ENCODE data around the gene FAM72A. TPM values are rescaled to one million over a fixed set of nuclear protein-coding genes. Genes with fewer than 3 reads are reported as not detected.
"Not testable (repeated sequence)": the region's sequence is repeated elsewhere in the genome, so short reads cannot be mapped to it uniquely, and the experiment has no call there.

Gene FAM72A
- total RNA-seq, 1 donor from 2014 or later = 1.6 TPM

- not testable (repeated sequence) for H3K27me3 ChIP-seq (ENCODE audit: control insufficient read depth, insufficient read depth, low read length); H3K36me3 ChIP-seq (ENCODE audit: control insufficient read depth, insufficient read depth, low read length); DNase-seq (ENCODE audit: low read depth); H3K4me3 ChIP-seq (ENCODE audit: low read depth, low read length)
Measured at GRCh38 chr1:206186826-206187225, 15.8 kb downstream of the FAM72A start.

DNA sequence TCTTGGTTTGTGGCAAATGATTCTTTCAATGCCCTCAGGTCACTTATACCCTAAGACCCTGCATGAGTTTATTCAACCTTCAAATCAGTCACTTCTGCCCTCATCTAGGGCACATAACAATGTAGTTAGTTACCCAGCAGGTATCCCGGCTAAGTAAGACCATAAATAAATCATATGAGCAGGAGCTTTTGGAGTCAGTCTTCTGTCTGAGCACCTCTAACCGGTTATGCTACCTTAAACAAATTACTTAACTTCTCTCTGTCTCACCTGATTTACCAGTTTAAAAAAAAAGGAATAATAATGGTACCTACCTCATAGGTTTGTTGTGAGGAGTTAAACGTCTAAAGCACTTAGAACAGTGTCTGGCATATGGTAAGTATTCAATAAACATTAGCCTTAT lies 16.9 kb downstream of the FAM72A start:
- not testable (repeated sequence) for DNase-seq (ENCODE audit: low read depth); H3K36me3 ChIP-seq (ENCODE audit: control insufficient read depth, insufficient read depth, low read length); H3K27me3 ChIP-seq (ENCODE audit: control insufficient read depth, insufficient read depth, low read length); H3K4me3 ChIP-seq (ENCODE audit: low read depth, low read length)

DNA sequence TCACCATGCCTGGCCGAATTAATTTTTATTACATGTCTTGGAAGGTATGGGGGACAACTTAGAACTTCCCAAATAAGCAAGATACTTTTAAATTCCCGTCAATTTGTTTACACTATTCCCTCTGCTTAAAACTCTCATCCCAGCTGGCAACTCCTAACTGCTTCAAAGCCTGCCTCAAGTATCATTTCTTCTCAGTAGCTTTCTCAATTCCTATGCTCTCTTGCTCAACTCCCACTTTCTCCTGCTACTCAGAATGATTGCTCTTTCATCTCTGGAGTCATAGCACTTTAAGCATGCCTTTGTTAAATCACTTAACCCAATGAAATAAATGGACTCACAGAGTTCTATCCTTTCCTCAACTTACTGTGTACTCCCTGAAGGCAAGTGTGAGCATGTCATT lies 18.9 kb downstream of the FAM72A start:
- H3K27me3 ChIP-seq (ENCODE audit: control insufficient read depth, insufficient read depth, low read length); H3K36me3 ChIP-seq (ENCODE audit: control insufficient read depth, insufficient read depth, low read length); H3K4me3 ChIP-seq (ENCODE audit: low read depth, low read length); DNase-seq (ENCODE audit: low read depth): not testable (repeated sequence)

DNA sequence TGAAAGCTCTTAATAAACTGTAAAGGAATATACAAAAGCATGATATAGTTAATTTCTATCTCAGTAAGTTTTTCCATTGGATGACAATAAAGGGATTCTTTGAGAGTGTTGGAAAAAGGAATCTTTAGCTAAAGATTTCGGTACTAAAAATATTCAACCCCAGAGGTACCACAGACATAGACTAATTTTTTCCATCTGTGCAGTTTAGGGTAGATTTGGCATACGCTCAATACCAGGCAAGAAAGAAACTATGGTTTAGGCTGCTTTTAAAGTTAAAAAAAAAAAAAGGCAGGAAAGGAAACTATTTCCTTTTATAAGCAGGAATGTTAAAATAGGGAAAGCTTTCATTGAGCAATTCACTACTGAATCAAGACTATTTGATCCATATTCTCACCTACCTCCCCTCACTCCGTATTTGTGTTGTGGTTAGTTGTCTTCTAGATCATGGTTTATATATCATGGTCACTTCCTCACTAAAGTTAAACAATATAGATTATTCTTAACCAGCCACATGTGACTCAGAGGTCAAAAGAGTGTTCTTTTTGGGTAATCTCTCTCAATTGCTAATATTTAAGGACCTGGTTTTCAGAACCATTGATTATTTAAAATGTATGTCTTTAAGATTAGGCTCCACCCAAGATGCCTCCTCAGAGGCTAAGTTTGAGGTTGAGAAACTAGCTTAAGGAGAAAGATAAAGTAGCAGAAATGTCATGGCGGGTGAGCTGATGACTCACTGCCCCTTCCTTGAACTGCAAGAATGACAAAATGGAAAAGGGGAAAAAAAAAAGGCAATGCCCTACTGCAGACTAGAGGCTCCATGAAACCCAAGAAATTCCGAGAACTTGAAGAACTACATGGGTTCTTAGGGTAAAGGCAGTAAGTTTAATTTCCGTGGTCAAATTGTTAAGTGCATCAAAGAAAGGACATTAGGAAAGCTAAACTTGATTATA lies 20.0 kb downstream of the FAM72A start:
- DNase-seq (ENCODE audit: low read depth) = not testable (repeated sequence)

GRCh38 chr1:206179666-206180065 lies 23.0 kb downstream of the FAM72A start:
- not testable (repeated sequence) for H3K36me3 ChIP-seq (ENCODE audit: control insufficient read depth, insufficient read depth, low read length); H3K4me3 ChIP-seq (ENCODE audit: low read depth, low read length); H3K27me3 ChIP-seq (ENCODE audit: control insufficient read depth, insufficient read depth, low read length); DNase-seq (ENCODE audit: low read depth)

More for the DNA sequence above, 20.0 kb downstream of the FAM72A start:
- not testable (repeated sequence) for H3K27me3 ChIP-seq (ENCODE audit: control insufficient read depth, insufficient read depth, low read length); H3K36me3 ChIP-seq (ENCODE audit: control insufficient read depth, insufficient read depth, low read length); H3K4me3 ChIP-seq (ENCODE audit: low read depth, low read length)

DNA sequence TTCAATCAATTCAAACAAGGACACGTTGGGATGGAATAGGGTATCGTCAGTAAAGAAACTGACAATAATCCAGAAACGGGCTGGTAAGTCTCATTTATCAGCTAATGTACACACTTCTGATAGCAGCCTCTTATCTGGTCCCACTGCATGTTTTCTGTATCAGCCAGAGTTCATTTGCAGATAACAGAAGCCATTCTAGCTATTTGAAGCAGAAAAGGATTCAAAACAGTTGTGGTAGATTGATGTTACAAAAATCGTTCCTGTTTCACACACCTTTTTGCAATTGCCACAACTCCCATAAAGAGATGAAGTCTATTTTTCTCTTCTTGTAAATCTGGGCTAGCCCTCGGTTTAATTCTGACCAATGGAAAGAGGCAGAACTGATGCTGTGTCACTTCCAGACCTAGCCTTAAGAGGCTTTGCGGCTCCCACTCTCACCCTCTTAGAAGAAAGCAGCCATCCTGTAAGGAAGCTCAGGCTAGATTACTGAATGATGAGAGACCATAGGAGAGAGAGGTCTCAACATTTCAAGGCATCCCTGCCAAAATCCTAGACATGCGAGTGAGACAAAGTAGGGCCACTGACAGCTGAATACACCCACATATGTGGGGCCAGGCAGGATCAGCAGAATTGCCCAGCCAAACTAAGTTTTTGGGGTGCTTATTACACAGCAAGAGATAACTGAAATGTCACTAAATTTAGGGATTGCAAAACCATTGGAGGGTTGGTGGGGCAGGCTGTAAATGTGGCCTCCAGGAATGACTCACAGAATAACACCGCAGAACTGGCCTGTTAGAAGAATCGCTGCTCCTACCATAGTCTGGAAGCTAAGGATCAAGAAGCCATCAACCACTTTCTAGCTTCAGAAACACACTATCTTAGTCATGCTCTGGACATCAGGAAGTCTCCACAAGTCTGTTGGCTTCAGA lies 24.3 kb downstream of the FAM72A start:
- not testable (repeated sequence) for H3K36me3 ChIP-seq (ENCODE audit: control insufficient read depth, insufficient read depth, low read length); H3K27me3 ChIP-seq (ENCODE audit: control insufficient read depth, insufficient read depth, low read length); DNase-seq (ENCODE audit: low read depth); H3K4me3 ChIP-seq (ENCODE audit: low read depth, low read length)

- H3K27me3 ChIP-seq (ENCODE audit: control insufficient read depth, insufficient read depth, low read length); H3K36me3 ChIP-seq (ENCODE audit: control insufficient read depth, insufficient read depth, low read length); H3K4me3 ChIP-seq (ENCODE audit: low read depth, low read length); DNase-seq (ENCODE audit: low read depth): not testable (repeated sequence)
Measured at GRCh38 chr1:206176114-206176502, 26.5 kb downstream of the FAM72A start.

DNA sequence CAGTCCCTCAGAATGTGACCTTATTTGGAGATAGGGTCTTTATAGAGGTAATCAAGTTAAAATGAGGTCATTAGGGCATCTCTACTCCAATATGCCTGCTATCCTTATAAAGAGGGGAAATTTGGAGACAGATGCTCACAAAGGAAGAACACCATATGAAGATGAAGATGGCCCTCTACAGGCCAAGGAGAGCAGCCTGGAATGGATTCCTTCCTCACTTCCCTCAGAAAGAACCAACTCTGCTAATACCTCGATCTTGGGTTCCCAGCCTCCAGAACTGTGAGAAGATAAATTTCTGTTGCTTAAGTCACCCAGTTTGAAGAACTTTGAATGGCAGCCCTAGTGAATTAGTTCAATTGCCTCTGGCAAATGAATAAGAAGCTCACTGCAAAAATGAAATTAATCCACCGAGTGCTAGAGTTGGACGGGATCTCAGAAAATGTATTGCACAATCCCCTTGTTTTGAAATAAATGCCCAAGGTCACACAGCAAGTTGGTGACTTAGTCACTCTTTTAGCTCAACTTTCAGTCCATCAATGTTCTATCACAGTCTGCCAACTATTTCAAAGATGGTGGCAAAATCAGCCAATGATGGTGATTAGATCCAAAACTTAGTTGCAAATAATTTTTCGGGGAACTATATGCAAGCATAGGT lies 27.1 kb downstream of the FAM72A start:
- H3K4me3 ChIP-seq (ENCODE audit: low read depth, low read length); H3K36me3 ChIP-seq (ENCODE audit: control insufficient read depth, insufficient read depth, low read length); DNase-seq (ENCODE audit: low read depth); H3K27me3 ChIP-seq (ENCODE audit: control insufficient read depth, insufficient read depth, low read length): not testable (repeated sequence)

DNA sequence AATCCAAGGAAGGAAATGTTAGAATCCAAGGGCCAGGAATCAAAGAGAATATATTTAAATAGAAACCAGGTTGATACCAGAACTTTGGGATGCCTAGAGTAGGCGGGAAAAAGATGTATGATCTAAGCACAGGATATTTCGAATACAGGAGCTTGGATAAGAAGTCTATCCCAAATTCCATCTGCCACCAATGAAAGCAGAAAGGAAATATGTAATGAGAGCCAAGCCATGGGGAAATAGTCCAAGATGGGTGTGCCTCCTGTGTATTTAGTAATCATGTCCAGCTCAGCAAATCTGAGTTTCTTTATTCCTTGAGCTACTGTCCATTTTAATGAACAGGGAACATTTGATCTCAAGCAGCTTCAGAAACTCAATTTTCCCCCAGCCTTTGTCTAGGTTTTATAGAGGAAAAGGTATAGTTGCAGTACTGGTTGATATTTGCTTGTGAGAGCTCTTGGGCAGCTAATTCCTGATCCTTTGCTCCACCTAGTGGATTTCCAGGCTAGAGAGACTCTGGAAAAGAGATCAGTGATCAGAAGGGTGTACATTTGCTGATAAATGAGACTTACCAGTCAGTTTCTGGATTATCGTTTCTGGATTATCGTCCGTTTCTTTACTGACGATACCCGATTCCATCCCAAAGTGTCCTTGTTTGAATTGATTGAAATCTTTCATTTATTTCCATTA lies 28.3 kb downstream of the FAM72A start:
- DNase-seq (ENCODE audit: low read depth); H3K27me3 ChIP-seq (ENCODE audit: control insufficient read depth, insufficient read depth, low read length); H3K4me3 ChIP-seq (ENCODE audit: low read depth, low read length); H3K36me3 ChIP-seq (ENCODE audit: control insufficient read depth, insufficient read depth, low read length): not testable (repeated sequence)
- peak; percentile 11 for TF ChIP-seq CTCF (IDR thresholded peaks at IDR 0.05; ENCODE audit: insufficient read depth, low read length, poor library complexity, severe bottlenecking)

DNA sequence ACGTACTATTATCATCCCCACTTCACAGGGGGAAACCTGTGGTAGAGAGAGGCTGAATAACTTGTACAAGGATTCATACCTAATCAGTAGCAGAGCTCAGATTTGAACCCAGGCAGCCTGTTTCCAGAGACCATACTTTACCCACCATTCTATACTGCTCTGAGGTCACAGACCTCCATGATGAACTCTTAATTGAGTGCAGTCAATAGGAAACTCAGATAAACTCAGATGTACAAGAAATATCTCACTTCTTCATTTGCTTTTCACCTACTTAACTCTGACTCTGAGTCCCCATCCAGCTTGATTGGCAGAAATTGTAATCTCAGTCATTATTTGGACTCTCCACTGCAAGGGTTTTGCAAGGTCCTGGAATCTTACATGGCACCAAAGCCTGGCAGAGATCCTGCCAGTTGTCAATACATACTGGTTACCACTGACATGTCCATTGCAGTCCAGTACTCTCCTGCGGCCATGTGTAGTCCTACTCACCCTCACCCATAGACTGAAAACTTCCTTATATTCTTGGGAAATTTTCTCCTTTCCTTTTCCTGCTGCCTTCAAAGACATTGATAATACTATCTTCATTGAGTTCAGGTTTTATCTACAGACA lies 29.4 kb downstream of the FAM72A start:
- H3K4me3 ChIP-seq (ENCODE audit: low read depth, low read length); H3K36me3 ChIP-seq (ENCODE audit: control insufficient read depth, insufficient read depth, low read length); DNase-seq (ENCODE audit: low read depth); H3K27me3 ChIP-seq (ENCODE audit: control insufficient read depth, insufficient read depth, low read length): not testable (repeated sequence)

GRCh38 chr1:206169794-206170193 lies 32.8 kb downstream of the FAM72A start:
- not testable (repeated sequence) for DNase-seq (ENCODE audit: low read depth); H3K27me3 ChIP-seq (ENCODE audit: control insufficient read depth, insufficient read depth, low read length); H3K4me3 ChIP-seq (ENCODE audit: low read depth, low read length); H3K36me3 ChIP-seq (ENCODE audit: control insufficient read depth, insufficient read depth, low read length)

- H3K4me3 ChIP-seq (ENCODE audit: low read depth, low read length); DNase-seq (ENCODE audit: low read depth); H3K36me3 ChIP-seq (ENCODE audit: control insufficient read depth, insufficient read depth, low read length); H3K27me3 ChIP-seq (ENCODE audit: control insufficient read depth, insufficient read depth, low read length): not testable (repeated sequence)
Measured at GRCh38 chr1:206167350-206168029, 35.1 kb downstream of the FAM72A start.

Measured in kidney epithelial cell (primary cell).